Effector CD8-positive, alpha-beta T cell (primary cell): ENCODE data around the gene KASH5.

Source experiments
- DNase-seq: peaks from one replicate; lab custom pipeline; 2025; lab: John Stamatoyannopoulos, UW

The KASH5 gene

GRCh38 chr19:49421039-49421877 is 33.2 kb downstream of the KASH5 start:
- DNase-seq = no peak

- DNase-seq = no peak
Measured at GRCh38 chr19:49421878-49422202, 33.8 kb downstream of the KASH5 start.

GRCh38 chr19:49422407-49423070 is 34.5 kb downstream of the KASH5 start:
- no peak for DNase-seq

GRCh38 chr19:49423071-49423984 is 35.3 kb downstream of the KASH5 start, which contains the start of gene PTH2:
TSS of gene PTH2 (minus strand) at chr19:49423441. CDS start at chr19:49423339, 102 bp downstream.
- no peak for DNase-seq

GRCh38 chr19:49423985-49424303 is 35.9 kb downstream of the KASH5 start:
- no peak for DNase-seq

GRCh38 chr19:49425178-49425577 is 37.1 kb downstream of the KASH5 start, which contains the start of gene GFY:
TSS of gene GFY (plus strand) at chr19:49425388. CDS start at chr19:49426431, 1,043 bp downstream.
- DNase-seq = no peak

- no peak for DNase-seq
Measured at GRCh38 chr19:49425922-49426592, 38.0 kb downstream of the KASH5 start.

- no peak for DNase-seq
Measured at GRCh38 chr19:49427339-49427738, 39.3 kb downstream of the KASH5 start.

- DNase-seq = no peak
Measured at GRCh38 chr19:49427855-49428546, 40.0 kb downstream of the KASH5 start.

GRCh38 chr19:49428547-49429451 is 40.8 kb downstream of the KASH5 start:
- no peak for DNase-seq

GRCh38 chr19:49430172-49430677 is 42.2 kb downstream of the KASH5 start:
- no peak for DNase-seq

GRCh38 chr19:49430678-49431329 is 42.8 kb downstream of the KASH5 start:
- DNase-seq = no peak

- DNase-seq = no peak
Measured at GRCh38 chr19:49431330-49431749, 43.3 kb downstream of the KASH5 start.

GRCh38 chr19:49432141-49433073 is 44.4 kb downstream of the KASH5 start:
- no peak for DNase-seq

GRCh38 chr19:49433240-49433901 is 45.3 kb downstream of the KASH5 start:
- no peak for DNase-seq

GRCh38 chr19:49434907-49435583 is 47.0 kb downstream of the KASH5 start:
- DNase-seq = no peak

- no peak for DNase-seq
Measured at GRCh38 chr19:49435670-49436069, 47.6 kb downstream of the KASH5 start.
